Nephron (organoid): ENCODE data around the gene TTC23.

Source experiments
- H3K27ac Mint-ChIP-seq, 3 experiments: 2 replicates each; pipeline ENCODE4 v1.8.0; 2020; ENCODE audit warnings: mixed read lengths in 3 of 3, mild to moderate bottlenecking in 2 of 3, moderate library complexity in 1 of 3
- H3K27me3 Mint-ChIP-seq: 2 replicates; pipeline ENCODE4 v1.8.0; 2021; ENCODE audit warnings: low read depth, mild to moderate bottlenecking, moderate library complexity, mixed read lengths
- H3K36me3 Mint-ChIP-seq: 2 replicates; pipeline ENCODE4 v1.8.0; 2020; ENCODE audit warnings: low read depth, mixed read lengths
- H3K4me1 Mint-ChIP-seq: 2 replicates; pipeline ENCODE4 v1.8.0; 2020; ENCODE audit warnings: mixed read lengths
- H3K4me3 Mint-ChIP-seq, 3 experiments: 2 replicates each; pipeline ENCODE4 v1.8.0; 2020; ENCODE audit warnings: mild to moderate bottlenecking in 3 of 3, mixed read lengths in 3 of 3, moderate library complexity in 2 of 3
- H3K9me3 Mint-ChIP-seq: 2 replicates; pipeline ENCODE4 v1.8.0; 2020; ENCODE audit warnings: mixed read lengths
- TF ChIP-seq, protein P1 (sequence below), 3 experiments: fragments of 200-600 bp; sonication (generic); IDR thresholded peaks; one replicate each; pipeline ENCODE4 v1.5.0; 2021; ENCODE audit warnings: antibody characterized with exemption in 3 of 3; ENCODE audit not compliant: unreplicated experiment in 3 of 3

TTC23 gene, protein sequence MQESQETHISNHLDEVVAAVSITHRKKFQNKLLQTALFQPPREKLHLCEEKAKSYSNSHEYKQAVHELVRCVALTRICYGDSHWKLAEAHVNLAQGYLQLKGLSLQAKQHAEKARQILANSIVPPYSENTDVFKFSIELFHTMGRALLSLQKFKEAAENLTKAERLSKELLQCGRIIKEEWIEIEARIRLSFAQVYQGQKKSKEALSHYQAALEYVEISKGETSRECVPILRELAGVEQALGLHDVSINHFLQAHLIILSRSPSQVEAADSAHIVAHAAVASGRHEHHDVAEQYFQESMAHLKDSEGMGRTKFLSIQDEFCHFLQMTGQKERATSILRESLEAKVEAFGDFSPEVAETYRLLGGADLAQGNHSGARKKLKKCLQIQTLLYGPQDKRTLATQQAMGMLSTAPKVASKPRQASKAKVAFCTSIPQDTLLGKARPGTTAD

DNA sequence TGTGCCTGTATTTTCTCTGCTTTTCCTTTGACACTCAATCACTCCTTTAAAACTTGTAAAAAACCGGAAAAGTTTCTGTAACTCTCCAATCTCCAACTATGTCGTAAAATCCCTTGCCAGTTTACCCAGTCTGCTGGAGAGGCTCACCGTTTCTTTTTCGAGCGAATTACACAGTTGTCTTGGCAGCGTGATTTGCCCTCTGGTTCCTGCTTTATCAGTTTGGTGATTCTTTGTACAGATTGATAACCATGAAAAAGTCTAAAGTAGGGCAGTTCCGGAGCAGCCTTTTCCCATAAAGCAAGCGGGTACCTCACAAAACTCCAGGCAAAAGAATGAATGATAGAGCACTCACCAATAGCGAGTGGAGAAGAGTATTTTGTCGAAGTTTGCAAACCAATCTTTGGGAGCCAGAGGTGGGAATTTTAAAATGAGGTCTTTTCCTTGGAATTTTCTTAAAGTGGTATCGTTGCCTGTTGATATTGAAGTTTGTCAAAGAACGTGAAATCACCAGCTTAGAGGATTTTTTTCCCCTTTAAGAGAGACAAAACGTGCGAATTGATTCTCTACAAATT, at the start of gene TTC23:
Gene TTC23 (minus strand): TSS at position 312 of the 572 bp plus-strand sequence. CDS start 20,869 bp downstream, outside the sequence.
- no peak within 1 kb of the TSS for H3K27ac Mint-ChIP-seq
- no peak within 1 kb of the TSS for H3K4me3 Mint-ChIP-seq
- H3K36me3 Mint-ChIP-seq, result no peaks in the 10 kb centered on the region
- no peaks in the 10 kb centered on the region for H3K9me3 Mint-ChIP-seq
- H3K4me1 Mint-ChIP-seq, result peaks cover 18% of the 10 kb centered on the region
- TF ChIP-seq, protein P1, sequence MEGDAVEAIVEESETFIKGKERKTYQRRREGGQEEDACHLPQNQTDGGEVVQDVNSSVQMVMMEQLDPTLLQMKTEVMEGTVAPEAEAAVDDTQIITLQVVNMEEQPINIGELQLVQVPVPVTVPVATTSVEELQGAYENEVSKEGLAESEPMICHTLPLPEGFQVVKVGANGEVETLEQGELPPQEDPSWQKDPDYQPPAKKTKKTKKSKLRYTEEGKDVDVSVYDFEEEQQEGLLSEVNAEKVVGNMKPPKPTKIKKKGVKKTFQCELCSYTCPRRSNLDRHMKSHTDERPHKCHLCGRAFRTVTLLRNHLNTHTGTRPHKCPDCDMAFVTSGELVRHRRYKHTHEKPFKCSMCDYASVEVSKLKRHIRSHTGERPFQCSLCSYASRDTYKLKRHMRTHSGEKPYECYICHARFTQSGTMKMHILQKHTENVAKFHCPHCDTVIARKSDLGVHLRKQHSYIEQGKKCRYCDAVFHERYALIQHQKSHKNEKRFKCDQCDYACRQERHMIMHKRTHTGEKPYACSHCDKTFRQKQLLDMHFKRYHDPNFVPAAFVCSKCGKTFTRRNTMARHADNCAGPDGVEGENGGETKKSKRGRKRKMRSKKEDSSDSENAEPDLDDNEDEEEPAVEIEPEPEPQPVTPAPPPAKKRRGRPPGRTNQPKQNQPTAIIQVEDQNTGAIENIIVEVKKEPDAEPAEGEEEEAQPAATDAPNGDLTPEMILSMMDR (IDR thresholded peaks at IDR 0.05; ENCODE audit: unreplicated experiment in 3 of 3), result no peak
- H3K27me3 Mint-ChIP-seq, result no peaks in the 10 kb centered on the region

DNA sequence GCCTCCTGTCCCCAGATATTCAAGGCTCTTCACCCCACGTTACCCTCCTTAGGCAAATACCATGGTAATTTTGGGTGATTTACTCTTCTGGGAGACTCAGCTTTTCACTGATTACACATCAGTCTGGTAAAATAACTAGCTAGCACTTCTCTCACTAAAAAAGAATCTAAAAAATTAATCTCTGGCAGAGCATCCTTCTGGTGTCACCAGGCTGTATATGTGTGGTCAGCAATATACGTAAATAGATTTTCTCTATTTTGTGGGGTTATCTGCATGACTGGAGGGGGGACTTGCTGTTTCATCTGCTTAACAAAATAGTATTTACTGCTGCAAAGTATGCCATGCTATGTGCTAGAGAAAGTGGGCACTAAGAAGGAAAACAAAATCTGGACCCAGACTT, 47.0 kb upstream of the TTC23 start:
- H3K36me3 Mint-ChIP-seq, result peaks cover 45% of the 10 kb centered on the region

DNA sequence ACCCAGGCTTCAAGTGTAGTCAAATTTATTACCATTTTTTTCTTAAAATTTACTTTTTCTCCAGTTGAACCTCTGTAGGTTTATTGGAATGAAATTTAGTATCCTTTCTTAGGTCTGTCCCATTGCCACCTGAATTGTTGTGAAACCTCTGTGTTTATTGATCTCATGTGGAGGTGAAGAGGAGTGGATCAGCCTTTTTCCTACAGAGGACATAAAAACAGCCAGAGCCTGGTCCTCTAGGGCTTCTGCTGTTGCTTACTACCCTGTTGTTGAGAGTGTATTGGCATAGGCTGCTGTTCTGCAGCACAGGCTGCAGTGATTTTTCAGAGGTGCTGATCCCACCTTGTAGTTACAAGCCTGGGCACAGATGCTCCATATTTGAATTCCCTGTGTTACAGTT, 46.5 kb upstream of the TTC23 start:
- H3K36me3 Mint-ChIP-seq, result peaks cover 50% of the 10 kb centered on the region

More for the DNA sequence above, 47.0 kb upstream of the TTC23 start:
- Mint-ChIP-seq H3K27ac (no peak overlapping the region), H3K4me3 (no peak overlapping the region), H3K9me3 (peaks cover 17% of the 10 kb centered on the region), H3K4me1 (peaks cover 7% of the 10 kb centered on the region), H3K27me3 (no peaks in the 10 kb centered on the region)
- TF ChIP-seq, protein P1 (IDR thresholded peaks at IDR 0.05; ENCODE audit: unreplicated experiment in 3 of 3), result no peak

DNA sequence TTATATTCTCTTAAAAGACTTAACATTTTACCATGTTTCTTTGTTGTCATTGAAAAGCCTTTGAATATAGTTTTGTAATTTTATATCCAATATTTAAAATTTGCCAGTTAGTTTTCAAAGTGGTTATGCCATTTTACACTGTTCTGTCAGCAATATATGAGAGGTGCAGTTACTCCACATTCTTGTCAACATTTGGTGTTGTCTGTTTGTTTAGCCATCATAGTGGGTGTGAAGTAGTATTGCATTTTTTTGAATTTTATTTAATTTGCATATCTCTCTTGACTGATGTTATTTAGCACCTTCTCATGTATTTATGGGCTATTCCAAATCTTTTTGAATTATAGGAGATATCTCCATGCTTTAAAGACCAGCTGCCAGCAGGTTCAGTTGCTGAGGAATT, 42.3 kb upstream of the TTC23 start:
- H3K4me3 Mint-ChIP-seq, result no peak overlapping the region
- H3K27ac Mint-ChIP-seq, result no peak overlapping the region
- H3K27me3 Mint-ChIP-seq, result no peaks in the 10 kb centered on the region
- TF ChIP-seq, protein P1 (IDR thresholded peaks at IDR 0.05; ENCODE audit: unreplicated experiment in 3 of 3), result no peak
- H3K4me1 Mint-ChIP-seq, result no peaks in the 10 kb centered on the region
- peaks cover 17% of the 10 kb centered on the region for H3K9me3 Mint-ChIP-seq
- H3K36me3 Mint-ChIP-seq, result peaks cover 55% of the 10 kb centered on the region

More for the DNA sequence above, 46.5 kb upstream of the TTC23 start:
- H3K4me1 Mint-ChIP-seq, result peaks cover 7% of the 10 kb centered on the region
- H3K27me3 Mint-ChIP-seq, result no peaks in the 10 kb centered on the region
- H3K27ac Mint-ChIP-seq, result no peak overlapping the region
- H3K9me3 Mint-ChIP-seq, result peaks cover 17% of the 10 kb centered on the region
- TF ChIP-seq, protein P1 (IDR thresholded peaks at IDR 0.05; ENCODE audit: unreplicated experiment in 3 of 3), result no peak
- no peak overlapping the region for H3K4me3 Mint-ChIP-seq

DNA sequence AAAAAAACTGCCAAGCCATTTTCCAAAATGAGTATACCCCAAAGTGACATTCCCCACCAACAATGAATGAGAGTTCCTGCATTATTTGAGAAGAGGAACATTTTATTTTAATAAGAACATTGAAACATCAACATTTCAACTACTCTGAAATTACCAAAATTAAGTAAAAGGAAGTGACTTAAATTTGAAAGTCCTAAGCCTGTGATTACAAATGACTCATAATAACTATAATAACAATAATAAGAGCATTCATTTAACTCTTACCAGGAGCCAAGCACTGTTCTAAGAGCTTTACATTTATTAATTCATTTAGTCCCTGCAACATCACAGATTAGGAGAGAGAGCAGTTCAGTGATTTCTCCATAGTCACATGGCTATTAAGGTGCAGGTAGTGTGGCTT, 34.3 kb upstream of the TTC23 start:
- H3K27me3 Mint-ChIP-seq, result no peaks in the 10 kb centered on the region
- H3K9me3 Mint-ChIP-seq, result no peaks in the 10 kb centered on the region
- H3K36me3 Mint-ChIP-seq, result peaks cover 19% of the 10 kb centered on the region
- no peaks in the 10 kb centered on the region for H3K4me1 Mint-ChIP-seq
- no peak overlapping the region for H3K27ac Mint-ChIP-seq
- H3K4me3 Mint-ChIP-seq, result no peak overlapping the region
- TF ChIP-seq, protein P1 (IDR thresholded peaks at IDR 0.05; ENCODE audit: unreplicated experiment in 3 of 3), result no peak
